Effector CD4-positive, alpha-beta T cell (primary cell): ENCODE data around the gene AXDND1.

Experiments
- DNase-seq: peaks from one replicate; pipeline ENCODE4 v3.0.0-alpha.2; 2020

AXDND1 gene

DNA sequence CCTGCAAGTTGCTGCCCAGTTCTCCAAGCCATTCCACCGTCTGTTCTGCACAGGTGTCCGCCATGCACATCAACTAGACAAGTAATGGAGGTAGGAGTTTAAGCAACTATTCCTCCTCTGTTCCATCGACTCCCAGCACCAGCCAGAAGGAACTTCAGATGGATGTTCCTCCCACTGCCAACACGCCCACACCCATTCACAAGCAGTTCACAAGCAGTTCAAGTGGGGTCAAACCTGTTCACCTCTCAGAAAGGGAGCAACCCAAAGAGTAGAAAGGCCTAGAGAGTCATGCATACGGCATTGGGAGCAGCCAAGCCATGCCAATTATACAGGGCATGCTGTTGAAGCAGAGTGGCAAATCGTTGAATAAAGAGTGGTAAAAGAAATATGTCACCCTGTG is 221.6 kb downstream of the AXDND1 start:
- DNase-seq, result no peak

DNA sequence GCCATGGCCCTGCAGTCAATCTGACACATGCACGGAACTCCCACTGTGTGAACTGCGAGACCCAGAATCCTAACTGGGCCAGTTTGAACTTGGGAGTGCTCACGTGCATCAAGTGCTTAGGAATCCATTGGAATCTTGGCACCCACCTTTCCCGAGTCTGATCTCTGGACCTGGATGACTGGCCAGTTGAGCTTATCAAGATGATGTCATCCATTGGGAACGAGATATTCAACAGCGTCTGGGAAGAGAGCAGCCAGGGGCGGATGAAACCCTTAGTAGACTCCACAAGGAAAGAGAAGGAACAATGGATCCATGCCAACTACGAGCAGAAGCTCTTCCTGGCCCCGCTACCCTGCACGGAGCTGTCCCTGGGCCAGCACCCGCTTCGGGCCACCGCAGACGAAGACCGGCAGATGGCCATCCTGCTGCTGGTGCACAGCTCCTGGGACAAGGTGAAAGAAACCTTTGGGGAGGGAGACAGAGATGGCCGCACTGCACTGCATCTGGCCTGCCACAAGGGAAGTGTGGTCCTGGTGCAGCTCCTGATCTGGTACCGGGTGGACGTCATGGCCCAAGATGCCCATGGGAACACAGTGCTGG is 222.8 kb downstream of the AXDND1 start:
- no peak for DNase-seq

DNA sequence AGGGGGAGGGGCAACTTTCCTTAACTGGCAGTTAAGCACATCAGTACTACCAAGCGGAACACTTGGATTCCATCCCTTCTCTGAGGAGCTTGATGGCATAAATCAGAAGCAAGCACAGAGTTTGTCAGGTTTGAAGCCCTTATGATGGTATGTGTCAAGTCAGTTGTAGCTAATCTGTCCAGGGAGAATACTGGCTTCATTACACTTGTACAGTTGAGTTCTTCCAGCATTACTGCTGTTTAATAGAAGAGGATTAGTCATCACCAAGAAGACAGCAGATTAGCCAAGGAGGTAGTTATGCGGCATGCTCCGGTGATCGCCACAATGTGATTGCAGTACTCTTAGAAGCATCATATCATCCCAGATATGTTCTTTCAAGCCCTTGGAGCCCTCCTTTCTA is 223.7 kb downstream of the AXDND1 start:
- DNase-seq, result no peak

DNA sequence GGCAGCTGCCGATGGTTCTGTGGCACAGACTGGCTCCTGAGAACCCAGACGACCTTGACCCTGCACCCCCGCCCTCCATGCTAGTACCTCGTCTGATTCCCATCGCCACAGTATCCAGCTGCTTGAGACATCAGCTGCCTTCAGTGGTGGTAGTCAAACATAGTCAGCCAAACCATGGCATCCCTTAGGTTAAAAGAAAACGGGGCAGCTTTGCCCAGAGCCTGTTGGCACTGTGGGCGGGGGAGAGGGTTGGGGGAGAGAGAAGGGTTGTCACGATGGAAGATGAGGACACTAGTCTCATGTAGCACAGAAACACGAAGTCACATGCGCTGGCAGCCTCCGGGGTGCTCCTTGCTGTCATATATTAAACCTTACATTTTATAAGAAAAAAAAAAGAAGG is 224.9 kb downstream of the AXDND1 start:
- DNase-seq, result no peak

DNA sequence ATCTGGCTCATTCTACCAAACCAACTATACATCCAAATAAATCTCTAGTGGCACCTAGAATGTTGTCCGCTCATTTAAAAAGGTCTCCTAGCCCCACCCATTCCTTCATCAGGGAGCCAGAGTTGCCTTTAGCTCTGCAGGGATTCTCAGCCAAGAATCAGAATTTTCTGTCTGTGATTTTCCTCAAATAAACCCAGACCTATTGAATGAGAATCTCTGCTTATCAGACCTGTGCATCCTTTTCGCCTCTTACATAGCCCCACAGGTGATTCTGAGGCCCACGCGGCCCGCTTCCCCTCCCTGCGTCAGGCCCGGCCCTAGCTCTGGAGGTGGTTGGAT is 225.5 kb downstream of the AXDND1 start:
- DNase-seq, result no peak

DNA sequence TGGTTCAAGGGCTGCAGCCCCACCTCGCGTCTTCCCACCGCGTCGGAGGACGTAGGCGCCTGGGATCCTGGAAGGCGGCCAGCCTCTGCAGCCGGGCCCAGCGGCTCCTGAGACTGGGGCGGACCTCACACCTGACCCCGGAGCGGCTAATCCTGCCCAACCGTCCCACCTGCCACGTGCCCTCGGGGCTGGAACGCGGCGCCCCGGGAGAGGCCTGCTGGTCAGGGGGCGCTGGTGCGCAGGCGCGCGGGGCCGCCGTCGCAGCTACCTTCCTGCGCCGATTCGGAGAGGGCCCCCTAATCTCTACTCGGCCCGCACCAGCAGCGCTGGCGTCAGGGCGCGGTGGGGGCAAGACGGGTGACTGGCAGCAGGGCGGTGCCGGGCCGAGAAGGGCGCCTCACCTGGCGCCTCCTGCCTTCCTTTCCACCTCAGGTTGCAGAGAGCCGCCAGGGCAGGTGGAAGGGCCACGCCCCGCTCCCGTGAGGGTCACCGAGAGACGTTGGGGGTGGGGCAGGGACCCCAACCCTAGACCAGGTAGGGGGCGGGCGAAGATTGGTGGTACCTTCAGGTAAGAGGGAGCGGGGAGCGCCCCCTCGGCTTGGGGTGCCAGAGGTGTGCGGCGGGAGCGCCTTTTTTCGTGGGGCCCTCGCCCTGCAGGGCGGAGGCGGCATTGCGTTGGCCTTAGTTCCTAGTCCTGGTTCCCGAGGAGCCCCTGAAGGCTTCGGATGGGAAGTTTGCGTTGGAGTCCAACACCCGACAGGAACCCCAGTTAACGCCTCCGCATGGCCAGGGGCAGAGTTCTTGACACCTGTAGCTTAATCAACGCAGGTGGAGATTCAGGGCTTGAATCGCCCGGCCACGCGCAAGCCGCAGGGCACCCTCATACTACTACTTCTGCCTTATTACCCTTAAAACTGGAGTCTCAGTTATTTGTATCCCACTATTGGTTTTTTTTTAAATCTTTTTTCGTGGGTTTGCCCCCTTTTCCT is 226.1 kb downstream of the AXDND1 start, which contains the start of gene TDRD5:
TSS of gene TDRD5 (plus strand) at position 241 of the 989 bp plus-strand sequence. CDS start 784 bp downstream, outside the sequence.
- DNase-seq, result no peak

DNA sequence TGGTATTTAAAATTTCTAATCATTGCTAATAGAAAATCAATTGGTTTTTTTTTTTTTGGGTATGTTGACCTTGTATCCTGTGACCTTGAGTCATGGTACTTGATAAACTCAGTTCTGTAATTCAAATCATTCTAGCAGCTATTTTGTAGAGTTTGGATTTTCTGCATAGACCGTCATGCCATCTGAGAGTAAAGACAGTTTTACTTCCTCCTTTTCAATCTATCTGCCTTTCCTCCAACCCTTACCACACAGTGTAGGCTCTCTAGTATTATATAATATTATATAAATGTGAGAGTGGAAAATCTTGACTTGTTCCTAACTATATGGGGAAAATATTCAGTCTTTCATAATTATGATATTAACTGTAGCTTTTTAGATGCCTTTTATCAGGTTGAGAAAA is 232.9 kb downstream of the AXDND1 start:
- no peak for DNase-seq

DNA sequence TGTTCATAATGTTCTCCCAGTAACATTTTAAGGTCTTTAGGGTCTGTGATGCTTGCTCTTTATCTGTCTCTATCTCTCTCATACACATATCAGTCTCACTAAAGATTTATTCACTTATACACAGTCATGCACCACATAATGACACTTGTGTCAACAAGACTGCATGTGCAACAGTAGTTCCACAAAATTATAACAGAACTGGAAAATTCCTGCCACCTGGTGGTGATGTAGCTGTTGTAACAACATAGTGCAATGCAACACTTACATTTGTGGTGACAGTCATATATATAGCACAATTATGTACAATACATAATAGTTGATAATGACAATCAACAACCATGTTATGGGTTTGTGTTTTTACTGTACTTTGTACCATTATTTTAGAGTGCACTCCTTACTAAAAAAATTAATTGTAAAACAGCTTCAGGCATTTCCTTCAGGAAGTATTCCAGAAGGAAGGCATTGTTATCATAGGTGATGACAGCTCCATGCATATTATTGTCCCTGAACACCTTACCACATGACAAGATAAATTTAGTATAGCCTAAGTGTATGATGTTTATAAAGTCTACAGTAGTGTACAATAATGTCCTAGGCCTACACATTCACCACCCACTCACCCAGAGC is 234.0 kb downstream of the AXDND1 start:
- no peak for DNase-seq

DNA sequence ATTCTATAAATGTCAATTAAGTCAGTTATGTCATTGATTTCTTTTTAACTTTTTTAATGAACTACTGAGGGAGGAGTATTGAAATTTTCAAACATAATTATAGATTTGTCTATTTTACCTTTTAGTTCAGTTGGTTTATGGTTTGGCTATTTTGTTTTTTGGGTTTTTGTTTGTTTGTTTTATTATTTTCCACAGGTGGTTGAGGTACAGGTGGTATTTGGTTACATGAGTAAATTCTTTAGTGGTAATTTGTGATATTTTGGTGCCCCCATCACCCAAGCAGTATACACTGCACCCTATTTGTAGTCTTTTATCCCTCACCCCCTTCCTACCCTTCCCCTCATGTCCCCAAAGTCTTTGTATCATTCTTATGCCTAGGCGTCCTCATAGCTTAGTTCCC is 235.3 kb downstream of the AXDND1 start:
- no peak for DNase-seq
